Panc1 (cell line): Measurements from ENCODE around the gene WAPL. TPM values are rescaled to one million over a fixed set of nuclear protein-coding genes. Genes with fewer than 3 reads are reported as not detected.
A peak's percentile ranks its signal among the peaks of the same experiment; 100 is the strongest.

Experiments used
- ATAC-seq: fragments of 200-7000 bp; cut with Tn5 transposase; 2 replicates; pipeline ENCODE4 v1.9.1; 2020; ENCODE audit warnings: mild to moderate bottlenecking, moderate library complexity
- BruUV-seq: library from RNA; stranded (reverse); fragments of 400-500 nt; replicated peaks from 2 replicates; lab custom pipeline; 2021; lab: Mats Ljungman, UMichigan
- CTCF ChIA-PET: fragments of 300-600 bp; sonication (Branson Sonifier 250); formaldehyde crosslinking; loops from one replicate; lab custom pipeline; 2022; ENCODE audit warnings: antibody characterized with exemption; lab: Charles Lee
- POLR2A ChIA-PET: fragments of 300-600 bp; sonication (Branson Sonifier 250); formaldehyde crosslinking; loops from one replicate; lab custom pipeline; 2022; ENCODE audit warnings: antibody characterized with exemption; lab: Charles Lee
- DNase-seq: peaks from one replicate; pipeline ENCODE4 v3.0.0-alpha.2; 2010; ENCODE audit warnings: low read depth, low spot score
- H3K27ac ChIP-seq: 2 replicates; pipeline ENCODE4 v1.5.1; 2011; ENCODE audit warnings: mild to moderate bottlenecking, low read length, inconsistent platforms
- H3K27me3 ChIP-seq: fragments of 200-500 bp; sonication (Bioruptor generic); 2 replicates; pipeline ENCODE4 v1.6.0; 2014; ENCODE audit warnings: low read length, inconsistent platforms; ENCODE audit not compliant: control insufficient read depth, insufficient read depth
- H3K36me3 ChIP-seq: fragments of 200-500 bp; sonication (Bioruptor generic); 2 replicates; pipeline ENCODE4 v1.5.1; 2014; ENCODE audit warnings: inconsistent platforms, mild to moderate bottlenecking, low read length, moderate library complexity; ENCODE audit not compliant: control insufficient read depth, insufficient read depth
- H3K4me1 ChIP-seq: 2 replicates; pipeline ENCODE4 v1.5.1; 2011; ENCODE audit warnings: inconsistent platforms, mild to moderate bottlenecking, low read length, moderate library complexity; ENCODE audit not compliant: control insufficient read depth, insufficient read depth
- H3K4me3 ChIP-seq, 2 experiments: 2 replicates each; pipeline ENCODE4 v1.5.1; 2011 to 2012; ENCODE audit warnings: low read depth in 2 of 2, low read length in 2 of 2, mild to moderate bottlenecking in 2 of 2, inconsistent platforms in 1 of 2, moderate library complexity in 1 of 2
- H3K9me3 ChIP-seq: fragments of 200-500 bp; sonication (Bioruptor generic); 2 replicates; pipeline ENCODE4 v1.5.1; 2014; ENCODE audit warnings: low read depth, mild to moderate bottlenecking, inconsistent platforms, low read length, moderate library complexity; ENCODE audit not compliant: control insufficient read depth, insufficient read depth
- POLR2AphosphoS5 ChIP-seq: IDR thresholded peaks from 2 replicates; pipeline ENCODE4 v1.6.1; 2012; ENCODE audit warnings: mild to moderate bottlenecking, low read depth, low read length, moderate library complexity
- SIN3A ChIP-seq: IDR thresholded peaks from 2 replicates; pipeline ENCODE4 v1.6.1; 2012; ENCODE audit warnings: low read depth, mild to moderate bottlenecking, low read length, moderate library complexity, borderline replicate concordance; ENCODE audit not compliant: insufficient read depth
- TCF7L2 ChIP-seq: IDR thresholded peaks from 2 replicates; pipeline ENCODE4 v1.6.1; 2011; ENCODE audit warnings: mild to moderate bottlenecking, low read depth, low read length, inconsistent platforms
- in situ Hi-C: cut with HindIII; loops from 2 replicates; pipeline ENCODE4 v1.10.0; 2016; ENCODE audit warnings: low sequenced_read_pairs, low pct_unique_long_range_greater_than_20kb
- intact Hi-C: fragments of 100-400 bp; cut with micrococcal nuclease; formaldehyde crosslinking; loops from one replicate; pipeline ENCODE4 v1.10.0; 2022; ENCODE audit not compliant: unreplicated experiment
- total RNA-seq: library from RNA; stranded (reverse); gene quantifications from one replicate; pipeline ENCODE4 v1.2.1, GENCODE V29; 2021; ENCODE audit not compliant: unreplicated experiment
- TF ChIP-seq, protein P1 (sequence below): fragments of 450-650 bp; IDR thresholded peaks from 2 replicates; pipeline ENCODE4 v1.5.1; 2017; ENCODE audit warnings: mild to moderate bottlenecking
- TF ChIP-seq, protein P2 (sequence below), 2 experiments: IDR thresholded peaks; 2 replicates each; pipeline ENCODE4 v1.6.1; 2011 to 2012; ENCODE audit warnings: low read depth in 2 of 2, control low read depth in 1 of 2, low read length in 1 of 2, mild to moderate bottlenecking in 1 of 2, moderate library complexity in 1 of 2; ENCODE audit not compliant: insufficient read depth in 1 of 2

WAPL gene
- total RNA-seq, 1 experiment from 2014 or later = 56.2 TPM

DNA sequence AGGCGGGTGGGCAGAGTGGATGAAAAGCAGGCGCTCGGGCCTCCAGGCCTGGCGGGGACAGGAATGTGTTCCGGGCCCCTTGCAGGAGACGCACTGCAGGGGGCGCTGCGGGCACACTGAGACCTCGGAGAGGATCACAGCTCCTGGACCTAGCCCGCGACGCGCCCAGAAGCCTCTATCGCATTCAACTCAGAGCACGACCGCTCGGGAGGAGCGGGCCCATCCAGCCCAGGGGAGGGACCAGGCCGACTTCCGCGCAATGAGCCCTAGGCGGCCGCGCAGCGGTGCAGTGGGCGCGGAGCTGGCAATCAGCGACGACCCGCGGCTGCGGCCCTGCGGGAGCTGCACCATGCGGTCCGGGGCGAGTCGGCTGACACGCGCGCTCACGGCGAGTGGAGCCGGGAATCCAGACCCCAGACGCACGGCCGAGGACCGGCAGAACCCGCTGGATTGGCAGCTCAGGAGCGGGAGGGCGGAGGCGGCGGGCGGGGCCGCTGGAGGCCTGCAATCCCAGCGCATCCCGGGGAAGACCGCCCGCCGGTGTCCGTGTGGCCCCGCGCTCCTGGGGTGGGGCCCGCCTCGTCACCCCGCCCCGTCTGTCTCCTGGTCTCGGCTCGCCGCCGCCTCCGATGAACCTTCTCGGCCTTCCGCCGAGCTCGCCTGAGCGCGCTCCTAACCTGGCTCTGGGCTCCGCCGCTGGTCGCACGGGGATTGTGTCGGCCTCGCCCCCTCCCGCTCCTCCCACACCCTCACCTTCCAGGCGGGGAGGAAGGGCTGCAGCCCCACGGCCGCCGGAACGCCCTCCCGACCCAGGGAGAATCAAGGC, 121.5 kb downstream of the WAPL start:
- H3K4me1 ChIP-seq = peaks cover 25% of the 10 kb centered on the region
- peak overlapping the region; percentile 80 for H3K27ac ChIP-seq
- peak; percentile 78 for DNase-seq
- TF ChIP-seq SIN3A = no peak; the same call in 1 of the 2 replicates
- TF ChIP-seq, protein P1, sequence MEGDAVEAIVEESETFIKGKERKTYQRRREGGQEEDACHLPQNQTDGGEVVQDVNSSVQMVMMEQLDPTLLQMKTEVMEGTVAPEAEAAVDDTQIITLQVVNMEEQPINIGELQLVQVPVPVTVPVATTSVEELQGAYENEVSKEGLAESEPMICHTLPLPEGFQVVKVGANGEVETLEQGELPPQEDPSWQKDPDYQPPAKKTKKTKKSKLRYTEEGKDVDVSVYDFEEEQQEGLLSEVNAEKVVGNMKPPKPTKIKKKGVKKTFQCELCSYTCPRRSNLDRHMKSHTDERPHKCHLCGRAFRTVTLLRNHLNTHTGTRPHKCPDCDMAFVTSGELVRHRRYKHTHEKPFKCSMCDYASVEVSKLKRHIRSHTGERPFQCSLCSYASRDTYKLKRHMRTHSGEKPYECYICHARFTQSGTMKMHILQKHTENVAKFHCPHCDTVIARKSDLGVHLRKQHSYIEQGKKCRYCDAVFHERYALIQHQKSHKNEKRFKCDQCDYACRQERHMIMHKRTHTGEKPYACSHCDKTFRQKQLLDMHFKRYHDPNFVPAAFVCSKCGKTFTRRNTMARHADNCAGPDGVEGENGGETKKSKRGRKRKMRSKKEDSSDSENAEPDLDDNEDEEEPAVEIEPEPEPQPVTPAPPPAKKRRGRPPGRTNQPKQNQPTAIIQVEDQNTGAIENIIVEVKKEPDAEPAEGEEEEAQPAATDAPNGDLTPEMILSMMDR = peak; percentile 99
- TF ChIP-seq, protein P2, sequence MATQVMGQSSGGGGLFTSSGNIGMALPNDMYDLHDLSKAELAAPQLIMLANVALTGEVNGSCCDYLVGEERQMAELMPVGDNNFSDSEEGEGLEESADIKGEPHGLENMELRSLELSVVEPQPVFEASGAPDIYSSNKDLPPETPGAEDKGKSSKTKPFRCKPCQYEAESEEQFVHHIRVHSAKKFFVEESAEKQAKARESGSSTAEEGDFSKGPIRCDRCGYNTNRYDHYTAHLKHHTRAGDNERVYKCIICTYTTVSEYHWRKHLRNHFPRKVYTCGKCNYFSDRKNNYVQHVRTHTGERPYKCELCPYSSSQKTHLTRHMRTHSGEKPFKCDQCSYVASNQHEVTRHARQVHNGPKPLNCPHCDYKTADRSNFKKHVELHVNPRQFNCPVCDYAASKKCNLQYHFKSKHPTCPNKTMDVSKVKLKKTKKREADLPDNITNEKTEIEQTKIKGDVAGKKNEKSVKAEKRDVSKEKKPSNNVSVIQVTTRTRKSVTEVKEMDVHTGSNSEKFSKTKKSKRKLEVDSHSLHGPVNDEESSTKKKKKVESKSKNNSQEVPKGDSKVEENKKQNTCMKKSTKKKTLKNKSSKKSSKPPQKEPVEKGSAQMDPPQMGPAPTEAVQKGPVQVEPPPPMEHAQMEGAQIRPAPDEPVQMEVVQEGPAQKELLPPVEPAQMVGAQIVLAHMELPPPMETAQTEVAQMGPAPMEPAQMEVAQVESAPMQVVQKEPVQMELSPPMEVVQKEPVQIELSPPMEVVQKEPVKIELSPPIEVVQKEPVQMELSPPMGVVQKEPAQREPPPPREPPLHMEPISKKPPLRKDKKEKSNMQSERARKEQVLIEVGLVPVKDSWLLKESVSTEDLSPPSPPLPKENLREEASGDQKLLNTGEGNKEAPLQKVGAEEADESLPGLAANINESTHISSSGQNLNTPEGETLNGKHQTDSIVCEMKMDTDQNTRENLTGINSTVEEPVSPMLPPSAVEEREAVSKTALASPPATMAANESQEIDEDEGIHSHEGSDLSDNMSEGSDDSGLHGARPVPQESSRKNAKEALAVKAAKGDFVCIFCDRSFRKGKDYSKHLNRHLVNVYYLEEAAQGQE (IDR thresholded peaks at IDR 0.05; ENCODE audit: insufficient read depth in 1 of 2, low read depth in 2 of 2, low read length in 1 of 2) = peak in 1 of 2 experiments; percentile 9; a peak in 1 of 4 replicates
- peak; percentile 60; the same call in 1 of the 2 replicates for TF ChIP-seq TCF7L2
- no peak for TF ChIP-seq POLR2AphosphoS5
- peak overlapping the region; percentile 77 to 80 for H3K4me3 ChIP-seq
- intact Hi-C loops = loop anchor here (1.0 kb wide), 1 partner anchor 185 kb away; no protein-coding TSS in a partner anchor
- ChIA-PET CTCF (interaction anchor here (0.5 to 1.2 kb wide), 5 partner anchors 34 to 195 kb away, joined by 3 to 8 read pairs (median 4); no protein-coding TSS in a partner anchor), POLR2A (interaction anchor here (0.6 kb wide), 1 partner anchor 90 kb away, joined by 8 read pairs; no protein-coding TSS in a partner anchor)
- H3K36me3 ChIP-seq = no peaks in the 10 kb centered on the region
- ATAC-seq = peak; percentile 97
- in situ Hi-C loops = no loop called here
- H3K27me3 ChIP-seq = no peaks in the 10 kb centered on the region
- no peaks in the 10 kb centered on the region for H3K9me3 ChIP-seq
- BruUV-seq = no TSS peak

DNA sequence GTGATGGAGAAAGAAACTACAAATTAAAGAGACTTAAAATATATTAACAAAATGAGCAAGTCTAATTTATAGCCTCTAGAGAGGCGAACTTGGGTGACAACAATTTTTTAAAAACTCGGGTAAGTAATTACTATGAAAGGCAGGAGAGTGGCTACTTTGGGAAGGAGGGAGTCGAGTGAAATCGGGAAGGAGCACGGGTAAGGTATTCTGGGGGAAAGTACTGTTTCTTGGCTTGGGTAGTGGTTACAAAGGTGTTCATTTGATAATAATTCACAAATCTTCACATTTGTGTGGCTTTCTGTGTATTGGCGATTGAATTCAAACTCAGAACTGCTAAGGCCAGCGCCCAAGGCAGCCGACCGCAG, 122.1 kb downstream of the WAPL start:
- H3K9me3 ChIP-seq = no peaks in the 10 kb centered on the region
- peak overlapping the region; percentile 78 for H3K27ac ChIP-seq
- H3K27me3 ChIP-seq = no peaks in the 10 kb centered on the region
- ATAC-seq (no peak), DNase-seq (no peak)
- ChIA-PET CTCF (interaction anchor here (0.8 to 1.2 kb wide), 3 partner anchors 46 to 186 kb away, joined by 3 to 8 read pairs (median 7); no protein-coding TSS in a partner anchor), POLR2A (interaction anchor here (0.6 kb wide), 1 partner anchor 90 kb away, joined by 8 read pairs; no protein-coding TSS in a partner anchor)
- TF ChIP-seq, protein P2 (IDR thresholded peaks at IDR 0.05; ENCODE audit: insufficient read depth in 1 of 2, low read depth in 2 of 2, low read length in 1 of 2) = no peak
- TF ChIP-seq TCF7L2 = no peak
- TF ChIP-seq, protein P1 = no peak
- peak overlapping the region; percentile 77 to 80 for H3K4me3 ChIP-seq
- intact Hi-C loops (loop anchor here (1.0 kb wide), 1 partner anchor 186 kb away; no protein-coding TSS in a partner anchor), in situ Hi-C loops (no loop called here)
- BruUV-seq = no TSS peak
- no peaks in the 10 kb centered on the region for H3K36me3 ChIP-seq
- H3K4me1 ChIP-seq = peaks cover 25% of the 10 kb centered on the region
